WTC11 (cell line): Measurements from ENCODE around the gene MGAT5B. TPM values are rescaled to one million over a fixed set of nuclear protein-coding genes. Genes with fewer than 3 reads are reported as not detected.
"Not testable (repeated sequence)": the region's sequence is repeated elsewhere in the genome, so short reads cannot be mapped to it uniquely, and the experiment has no call there.

Experiments used
- ATAC-seq: fragments of 200-7000 bp; cut with Tn5 transposase; 2 replicates; pipeline ENCODE4 v1.10.0; 2021; ENCODE audit warnings: mild to moderate bottlenecking, moderate library complexity
- CTCF ChIA-PET: fragments of 300-600 bp; sonication (Branson Sonifier 250); formaldehyde crosslinking; loops from one replicate; lab custom pipeline; 2021; ENCODE audit warnings: antibody characterized with exemption; lab: Charles Lee
- POLR2A ChIA-PET: fragments of 350-600 bp; sonication (Branson Sonifier 250); formaldehyde crosslinking; loops from one replicate; lab custom pipeline; 2021; ENCODE audit warnings: antibody characterized with exemption; lab: Charles Lee
- DNase-seq: peaks from one replicate; pipeline ENCODE4 v3.0.0; 2021; ENCODE audit warnings: low spot score
- H3K27ac Mint-ChIP-seq: 2 replicates; pipeline ENCODE4 v1.8.0; 2021; ENCODE audit warnings: mixed read lengths
- H3K27me3 Mint-ChIP-seq: 2 replicates; pipeline ENCODE4 v1.8.0; 2021; ENCODE audit warnings: low read depth, mild to moderate bottlenecking, moderate library complexity, mixed read lengths
- H3K36me3 Mint-ChIP-seq: 2 replicates; pipeline ENCODE4 v1.8.0; 2021; ENCODE audit warnings: mixed read lengths
- H3K4me1 Mint-ChIP-seq: 2 replicates; pipeline ENCODE4 v1.8.0; 2022; ENCODE audit warnings: mixed read lengths
- H3K4me3 Mint-ChIP-seq: 2 replicates; pipeline ENCODE4 v1.8.0; 2021; ENCODE audit warnings: mild to moderate bottlenecking, moderate library complexity, mixed read lengths
- H3K9me3 Mint-ChIP-seq: 2 replicates; pipeline ENCODE4 v1.8.0; 2021; ENCODE audit warnings: mixed read lengths
- E2F4 ChIP-seq: sonication (generic); formaldehyde crosslinking; IDR thresholded peaks from 2 replicates; pipeline ENCODE4 v1.8.1; 2022; ENCODE audit warnings: low read depth, mild to moderate bottlenecking, moderate library complexity, missing genetic modification reagents, borderline replicate concordance
- ERG ChIP-seq: fragments of 250-450 bp; sonication (Bioruptor Pico); IDR thresholded peaks from 2 replicates; pipeline ENCODE4 v1.8.0; 2021; ENCODE audit warnings: mild to moderate bottlenecking
- ESRRA ChIP-seq: sonication (generic); formaldehyde crosslinking; IDR thresholded peaks from 2 replicates; pipeline ENCODE4 v1.8.1; 2022; ENCODE audit warnings: mild to moderate bottlenecking, missing genetic modification reagents, borderline replicate concordance
- NR3C1 ChIP-seq: sonication (generic); formaldehyde crosslinking; conservative IDR thresholded peaks from 2 replicates; pipeline ENCODE4 v1.8.1; 2023; ENCODE audit warnings: low read depth, mild to moderate bottlenecking, missing genetic modification reagents
- PRDM15 ChIP-seq: sonication (generic); formaldehyde crosslinking; IDR thresholded peaks from 2 replicates; pipeline ENCODE4 v1.8.0; 2022; ENCODE audit warnings: missing genetic modification reagents
- ZNF138 ChIP-seq: sonication (generic); formaldehyde crosslinking; conservative IDR thresholded peaks from 2 replicates; pipeline ENCODE4 v1.8.1; 2022; ENCODE audit warnings: mild to moderate bottlenecking, moderate library complexity, missing genetic modification reagents
- ZNF263 ChIP-seq: sonication (generic); formaldehyde crosslinking; IDR thresholded peaks from 2 replicates; pipeline ENCODE4 v1.8.1; 2022; ENCODE audit warnings: low read depth, mild to moderate bottlenecking, moderate library complexity, missing genetic modification reagents
- ZNF423 ChIP-seq: fragments of 250-450 bp; sonication (Bioruptor Pico); IDR thresholded peaks from 2 replicates; pipeline ENCODE4 v2.1.2; 2022; ENCODE audit warnings: mild to moderate bottlenecking, moderate library complexity
- ZNF512 ChIP-seq: sonication (generic); formaldehyde crosslinking; IDR thresholded peaks from 2 replicates; pipeline ENCODE4 v1.8.1; 2022; ENCODE audit warnings: missing genetic modification reagents, borderline replicate concordance
- total RNA-seq: library from RNA; stranded (reverse); gene quantifications from 3 replicates; pipeline ENCODE4 v1.2.3, GENCODE V29; 2021
- TF ChIP-seq, protein P1 (sequence below): fragments of 250-450 bp; sonication (Bioruptor Pico); IDR thresholded peaks from 2 replicates; pipeline ENCODE4 v1.9.0; 2021; ENCODE audit warnings: mild to moderate bottlenecking
- TF ChIP-seq, protein P2 (sequence below): sonication (generic); formaldehyde crosslinking; IDR thresholded peaks from 2 replicates; pipeline ENCODE4 v1.8.1; 2023; ENCODE audit warnings: mild to moderate bottlenecking, missing genetic modification reagents

Gene MGAT5B
- total RNA-seq, 1 experiment from 2014 or later = 11.6 TPM

DNA sequence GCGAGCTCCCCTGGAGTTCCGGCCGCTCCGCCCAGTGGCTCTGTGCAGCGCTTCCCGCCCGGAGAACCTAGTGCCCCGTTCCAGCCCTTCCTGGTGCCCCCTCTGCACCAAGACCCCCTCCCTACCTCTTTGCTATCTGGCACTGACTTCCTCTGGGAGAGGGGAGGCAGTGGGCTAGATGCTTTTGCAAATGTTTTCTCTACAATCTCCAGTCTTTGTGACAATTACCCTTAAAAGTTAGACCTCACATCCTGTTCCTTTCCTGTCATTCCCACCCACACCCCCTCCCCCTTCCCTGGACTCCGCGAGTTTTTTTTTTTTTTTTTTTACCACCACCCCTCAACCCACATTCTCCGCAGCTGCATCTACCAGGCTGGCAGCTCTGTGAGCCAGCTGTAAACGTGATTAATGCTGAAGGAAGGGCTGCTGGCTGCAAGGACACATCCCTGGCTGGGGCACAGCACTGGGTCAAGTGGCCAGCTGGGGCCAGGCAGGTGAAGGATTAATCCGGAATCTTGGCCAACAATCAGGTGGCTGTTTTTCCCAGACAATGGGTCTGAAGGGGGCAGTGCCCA lies 101.5 kb downstream of the MGAT5B start:
- Mint-ChIP-seq H3K9me3 (no peaks in the 10 kb centered on the region), H3K36me3 (no peaks in the 10 kb centered on the region), H3K27me3 (no peaks in the 10 kb centered on the region; the same call in 1 of the 2 replicates), H3K4me3 (peak overlapping the region; percentile 78), H3K4me1 (peaks cover 68% of the 10 kb centered on the region), H3K27ac (peak overlapping the region; percentile 99)
- POLR2A ChIA-PET = interaction anchor here (0.5 to 1.8 kb wide), 15 partner anchors 12 to 262 kb away, joined by 3 to 8 read pairs (median 4); partner anchors contain the start of gene MGAT5B
- CTCF ChIA-PET = interaction anchor here (0.5 to 2.2 kb wide), 33 partner anchors 9 to 844 kb away, joined by 3 to 24 read pairs (median 4); partner anchors contain the start of gene MGAT5B
- TF ChIP-seq ERG (CRISPR knock-in tag) (no peak), ZNF423 (CRISPR knock-in tag) (peak; percentile 17; the same call in 1 of the 2 replicates), E2F4 (CRISPR knock-in tag) (no peak), NR3C1 (no peak), ZNF138 (CRISPR knock-in tag) (no peak), PRDM15 (CRISPR knock-in tag) (peak; percentile 69), ZNF263 (CRISPR knock-in tag) (no peak), ZNF512 (CRISPR knock-in tag) (no peak), ESRRA (no peak)
- TF ChIP-seq, protein P1, sequence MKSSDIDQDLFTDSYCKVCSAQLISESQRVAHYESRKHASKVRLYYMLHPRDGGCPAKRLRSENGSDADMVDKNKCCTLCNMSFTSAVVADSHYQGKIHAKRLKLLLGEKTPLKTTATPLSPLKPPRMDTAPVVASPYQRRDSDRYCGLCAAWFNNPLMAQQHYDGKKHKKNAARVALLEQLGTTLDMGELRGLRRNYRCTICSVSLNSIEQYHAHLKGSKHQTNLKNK (CRISPR knock-in tag) = no peak
- TF ChIP-seq, protein P2, sequence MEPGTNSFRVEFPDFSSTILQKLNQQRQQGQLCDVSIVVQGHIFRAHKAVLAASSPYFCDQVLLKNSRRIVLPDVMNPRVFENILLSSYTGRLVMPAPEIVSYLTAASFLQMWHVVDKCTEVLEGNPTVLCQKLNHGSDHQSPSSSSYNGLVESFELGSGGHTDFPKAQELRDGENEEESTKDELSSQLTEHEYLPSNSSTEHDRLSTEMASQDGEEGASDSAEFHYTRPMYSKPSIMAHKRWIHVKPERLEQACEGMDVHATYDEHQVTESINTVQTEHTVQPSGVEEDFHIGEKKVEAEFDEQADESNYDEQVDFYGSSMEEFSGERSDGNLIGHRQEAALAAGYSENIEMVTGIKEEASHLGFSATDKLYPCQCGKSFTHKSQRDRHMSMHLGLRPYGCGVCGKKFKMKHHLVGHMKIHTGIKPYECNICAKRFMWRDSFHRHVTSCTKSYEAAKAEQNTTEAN = no peak
- peak; percentile 75 for DNase-seq
- peak; percentile 71 for ATAC-seq

- ChIA-PET POLR2A (interaction anchor here (0.5 to 0.6 kb wide), 2 partner anchors 22 to 238 kb away, joined by 3 to 5 read pairs; no protein-coding TSS in a partner anchor), CTCF (interaction anchor here (0.6 to 2.1 kb wide), 2 partner anchors 31 to 788 kb away, joined by 4 to 14 read pairs; no protein-coding TSS in a partner anchor)
- H3K36me3 Mint-ChIP-seq, H3K27me3 Mint-ChIP-seq, H3K4me3 Mint-ChIP-seq, H3K9me3 Mint-ChIP-seq, ATAC-seq, DNase-seq: not testable (repeated sequence)
- H3K27ac Mint-ChIP-seq = peak overlapping the region; percentile 90
- peaks cover 68% of the 10 kb centered on the region for H3K4me1 Mint-ChIP-seq
Observed at GRCh38 chr17:76970228-76970627, 102.0 kb downstream of the MGAT5B start.
